ENCODE data around the gene VSIG8.
A peak's percentile ranks its signal among the peaks of the same experiment; 100 is the strongest.

Gene VSIG8

GRCh38 chr1:159859767-159860322, 2.6 kb downstream of the VSIG8 start:
- no peak for DNase-seq (ENCODE audit: extremely low read depth in 1 of 2, low read depth in 1 of 2)

- DNase-seq (ENCODE audit: extremely low read depth in 1 of 2, low read depth in 1 of 2) = no peak
These were observed 4.6 kb downstream of the VSIG8 start for GRCh38 chr1:159857889-159858288.

- no peak for DNase-seq (ENCODE audit: extremely low read depth in 1 of 2, low read depth in 1 of 2)
These were observed 5.9 kb downstream of the VSIG8 start for GRCh38 chr1:159856576-159856975.

GRCh38 chr1:159855709-159856108, 6.7 kb downstream of the VSIG8 start:
- DNase-seq (ENCODE audit: extremely low read depth in 1 of 2, low read depth in 1 of 2) = no peak

DNA sequence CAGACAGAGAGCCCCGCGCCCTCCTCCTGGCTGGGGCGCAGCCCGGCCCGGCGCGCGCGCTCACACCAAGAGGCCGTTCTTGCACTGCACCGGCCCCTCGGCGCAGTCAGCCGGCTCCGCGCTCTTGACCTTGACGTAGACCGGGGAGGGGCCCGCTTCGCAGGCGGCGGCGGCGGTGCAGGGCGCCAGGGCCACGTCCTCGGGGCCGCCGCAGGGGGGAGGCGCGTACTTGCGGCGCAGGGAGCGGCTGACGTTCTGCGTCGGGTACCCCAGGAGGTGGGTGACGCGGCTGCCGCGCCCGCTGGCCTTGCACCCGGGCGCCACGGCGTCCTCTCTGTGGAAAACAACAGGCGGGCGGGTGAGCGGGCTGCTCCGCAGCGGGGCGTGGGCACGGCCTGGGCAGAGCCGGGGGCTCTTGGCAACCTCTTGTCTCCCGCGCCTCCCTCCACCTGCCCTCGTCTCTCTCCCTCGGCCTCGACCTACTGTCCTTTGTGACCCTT, 7.7 kb downstream of the VSIG8 start:
- peak; percentile 65 to 73 for DNase-seq (ENCODE audit: extremely low read depth in 1 of 2, low read depth in 1 of 2)

DNA sequence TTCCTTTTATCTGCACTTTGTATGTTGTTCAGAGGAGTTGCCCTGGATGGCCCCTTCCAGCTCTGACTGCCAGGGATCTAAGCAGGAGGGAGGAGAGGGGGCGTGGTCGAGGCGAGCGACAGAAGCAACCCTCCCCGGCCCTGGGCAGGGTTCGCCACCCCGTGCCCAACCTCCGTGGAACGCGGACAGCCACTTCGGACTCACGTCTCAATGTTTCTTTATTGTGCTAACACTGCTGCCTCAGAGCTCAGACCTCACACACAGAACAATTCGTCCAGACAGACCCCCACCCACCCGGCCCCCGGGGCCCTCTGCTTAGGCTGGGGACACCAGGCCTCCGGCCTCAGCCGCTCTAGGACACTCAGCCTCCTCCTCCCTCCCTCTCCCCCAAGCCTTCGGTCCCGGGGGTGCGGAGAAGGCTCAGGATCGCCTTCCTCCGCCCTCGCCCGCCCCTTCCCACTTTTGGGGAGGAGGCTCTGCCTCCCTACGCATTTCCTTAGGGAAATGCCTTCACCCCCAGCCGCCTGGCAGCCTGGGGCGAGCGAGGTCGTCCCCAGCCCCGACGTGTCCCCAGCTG, 8.3 kb downstream of the VSIG8 start:
- no peak for DNase-seq (ENCODE audit: extremely low read depth in 1 of 2, low read depth in 1 of 2)

DNA sequence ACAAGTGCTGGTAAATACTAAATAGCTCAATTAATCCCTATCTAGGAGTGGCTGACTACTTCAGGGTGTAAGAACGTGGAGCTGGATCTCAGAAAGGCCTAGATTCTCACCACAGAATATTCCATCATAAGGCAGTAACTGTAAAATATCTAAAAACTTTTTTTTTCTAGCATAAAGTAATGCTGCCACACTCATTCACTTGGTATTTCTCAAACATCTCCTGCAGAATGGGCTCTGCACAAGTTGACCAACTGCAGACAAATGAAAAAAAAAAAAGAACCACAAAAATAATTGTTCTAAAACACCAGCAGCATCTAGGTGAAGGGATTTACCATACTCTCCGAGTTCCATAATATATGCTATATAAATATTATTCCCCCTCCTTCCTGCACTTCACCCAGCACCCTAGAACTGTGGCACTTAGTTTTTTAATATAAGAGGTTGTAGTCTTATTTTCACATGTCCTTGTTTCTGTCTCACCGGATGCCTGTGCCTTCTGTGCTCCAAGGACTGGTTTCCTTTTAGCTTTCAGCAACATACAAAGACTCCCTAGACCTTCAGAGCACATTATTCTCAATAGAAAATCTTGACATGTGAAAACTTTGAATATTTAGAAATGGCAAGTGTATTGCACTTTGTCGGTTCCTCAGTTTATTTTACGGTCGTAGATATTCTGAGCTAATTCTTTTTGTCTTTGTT, 8.9 kb downstream of the VSIG8 start:
- no peak for DNase-seq (ENCODE audit: extremely low read depth in 1 of 2, low read depth in 1 of 2)

DNA sequence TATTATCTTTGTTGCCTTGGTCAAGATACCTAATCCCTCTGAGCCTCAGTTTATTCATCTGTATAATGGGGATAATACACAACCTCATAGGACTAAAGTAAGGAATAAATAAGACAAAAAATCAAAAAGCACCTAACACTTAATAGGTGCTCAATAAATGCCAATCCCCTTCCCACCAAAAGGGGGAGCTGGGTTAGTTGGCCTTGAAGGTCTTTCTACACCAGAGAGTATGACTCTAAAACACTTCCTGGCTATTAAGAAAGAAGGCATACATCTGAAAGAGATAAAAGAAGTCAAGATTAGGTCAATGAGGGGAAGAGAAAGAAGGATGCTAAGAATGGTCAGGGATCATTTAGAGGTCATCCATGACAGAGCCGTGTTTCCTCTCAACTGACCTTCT, 11.1 kb downstream of the VSIG8 start:
- DNase-seq (ENCODE audit: extremely low read depth in 1 of 2, low read depth in 1 of 2) = no peak

GRCh38 chr1:159849626-159850366, 12.7 kb downstream of the VSIG8 start:
- no peak for DNase-seq (ENCODE audit: extremely low read depth in 1 of 2, low read depth in 1 of 2)

GRCh38 chr1:159848326-159848725, 14.1 kb downstream of the VSIG8 start:
- no peak for DNase-seq (ENCODE audit: extremely low read depth in 1 of 2, low read depth in 1 of 2)

GRCh38 chr1:159847231-159847630, 15.2 kb downstream of the VSIG8 start:
- DNase-seq (ENCODE audit: extremely low read depth in 1 of 2, low read depth in 1 of 2) = no peak

DNA sequence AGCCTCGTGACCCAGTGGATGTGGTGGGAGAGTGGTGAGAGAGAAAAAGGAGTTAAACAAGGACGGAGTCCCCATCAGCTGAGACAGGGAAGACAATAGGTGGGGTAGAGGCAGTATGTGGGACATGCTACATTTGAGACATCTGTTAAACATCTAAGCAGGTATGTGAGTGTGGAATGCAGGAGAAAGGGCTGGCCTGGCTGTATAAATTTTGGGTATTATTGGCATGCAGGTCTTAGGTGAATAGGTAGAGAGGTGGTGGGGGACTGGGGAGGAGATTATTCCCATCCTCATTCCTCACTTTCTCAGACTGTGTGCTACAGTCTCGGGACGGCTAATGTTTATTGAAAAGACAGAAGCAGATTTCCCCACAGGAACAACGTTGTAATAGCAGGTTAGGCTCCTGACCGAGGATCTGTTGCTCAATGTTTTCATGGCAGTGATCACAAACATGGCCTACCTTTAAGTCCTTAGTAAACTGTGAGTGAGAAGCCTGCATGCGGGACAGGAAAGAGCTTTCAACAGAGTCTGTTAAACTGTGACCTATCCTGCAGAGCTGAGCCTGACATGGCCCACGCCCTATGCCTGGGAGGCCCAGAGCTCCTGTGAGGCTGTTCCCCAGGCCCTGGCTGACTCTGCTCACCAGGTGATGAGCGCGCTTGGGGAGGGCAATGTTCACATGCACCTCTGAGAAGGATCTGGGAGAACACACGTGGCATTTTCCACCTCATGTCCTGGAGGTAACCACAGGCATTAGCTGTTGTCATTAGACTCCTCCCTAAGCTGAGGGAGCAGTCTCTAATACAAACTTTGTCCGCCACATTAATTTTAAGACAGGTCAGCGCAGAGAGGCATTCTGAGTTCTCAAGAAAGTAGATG, 16.5 kb downstream of the VSIG8 start:
- no peak for DNase-seq (ENCODE audit: extremely low read depth in 1 of 2, low read depth in 1 of 2)

DNA sequence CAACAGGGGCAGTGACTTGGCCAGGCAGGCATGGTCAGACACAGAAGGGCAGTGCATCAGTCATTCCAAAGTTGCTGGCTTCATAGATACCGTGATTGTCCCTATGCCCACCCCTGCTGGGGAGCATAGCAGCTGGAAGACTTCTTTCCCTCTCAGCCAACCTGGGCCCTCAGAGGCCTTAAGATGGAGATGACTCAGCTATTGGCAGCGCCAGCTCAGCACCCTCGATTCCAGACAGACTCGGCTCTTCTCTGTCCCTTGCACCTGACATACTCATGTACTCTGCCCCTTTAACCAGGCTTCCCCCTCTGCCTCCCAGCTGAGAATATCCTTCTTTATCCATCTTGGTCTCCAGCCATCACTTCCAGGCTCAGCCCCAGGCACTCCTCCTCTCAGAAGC, 19.0 kb downstream of the VSIG8 start:
- DNase-seq (ENCODE audit: extremely low read depth in 1 of 2, low read depth in 1 of 2) = no peak

- no peak for DNase-seq (ENCODE audit: extremely low read depth in 1 of 2, low read depth in 1 of 2)
These were observed 20.7 kb downstream of the VSIG8 start for GRCh38 chr1:159841749-159842148.

DNA sequence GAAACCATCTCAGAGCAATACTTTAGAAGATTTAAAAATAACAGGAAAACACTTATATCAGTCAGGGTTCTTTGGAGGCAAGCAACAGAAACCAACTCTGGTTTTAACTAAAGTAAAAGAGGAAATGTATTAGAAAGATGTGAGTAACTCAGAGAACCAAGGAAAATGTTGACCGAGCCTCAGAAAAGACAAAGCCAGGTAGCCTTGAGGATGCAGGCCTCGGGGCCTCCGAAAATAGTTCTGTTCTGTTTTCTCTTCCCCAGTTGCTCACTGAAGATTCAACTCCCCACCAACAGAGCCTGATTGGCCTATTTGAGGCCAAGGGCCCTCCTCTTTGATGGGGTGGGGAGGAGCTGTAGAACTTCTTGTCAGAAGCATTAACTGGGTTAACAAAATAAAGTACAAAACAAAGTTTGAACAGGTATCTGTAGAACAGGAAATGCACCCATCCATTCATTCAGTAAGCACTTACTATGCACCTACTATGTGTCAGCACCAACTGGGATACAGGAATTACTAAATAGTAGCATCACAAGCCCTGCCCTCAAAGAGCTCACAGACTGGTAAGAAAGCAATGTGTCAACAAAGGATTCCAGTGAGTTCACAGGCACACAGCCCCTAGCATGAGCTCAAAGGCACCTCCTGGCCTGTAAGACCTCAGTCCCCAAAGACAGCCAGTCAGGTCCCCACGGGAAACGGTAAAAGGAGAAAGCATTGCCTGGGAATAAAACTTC, 23.2 kb downstream of the VSIG8 start:
- no peak for DNase-seq (ENCODE audit: extremely low read depth in 1 of 2, low read depth in 1 of 2)

DNA sequence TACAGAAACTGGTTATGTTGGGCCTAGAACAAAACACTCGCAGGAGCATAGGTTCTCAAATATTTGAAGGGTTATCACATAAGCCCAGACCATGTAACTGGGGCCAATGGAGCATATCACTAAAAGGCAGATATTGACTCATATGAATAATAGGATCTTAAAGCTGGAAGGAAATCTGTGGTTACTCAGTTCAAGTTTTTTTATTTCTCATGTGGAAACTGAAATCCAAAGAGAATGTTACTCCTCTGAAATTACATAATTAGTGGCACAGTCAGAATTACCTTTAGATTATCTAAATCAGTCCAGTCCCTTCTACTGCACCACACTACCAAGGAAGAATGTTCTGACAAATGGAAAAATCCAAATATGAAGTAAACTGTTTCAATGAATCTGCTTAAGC, 23.7 kb downstream of the VSIG8 start:
- no peak for DNase-seq (ENCODE audit: extremely low read depth in 1 of 2, low read depth in 1 of 2)

DNA sequence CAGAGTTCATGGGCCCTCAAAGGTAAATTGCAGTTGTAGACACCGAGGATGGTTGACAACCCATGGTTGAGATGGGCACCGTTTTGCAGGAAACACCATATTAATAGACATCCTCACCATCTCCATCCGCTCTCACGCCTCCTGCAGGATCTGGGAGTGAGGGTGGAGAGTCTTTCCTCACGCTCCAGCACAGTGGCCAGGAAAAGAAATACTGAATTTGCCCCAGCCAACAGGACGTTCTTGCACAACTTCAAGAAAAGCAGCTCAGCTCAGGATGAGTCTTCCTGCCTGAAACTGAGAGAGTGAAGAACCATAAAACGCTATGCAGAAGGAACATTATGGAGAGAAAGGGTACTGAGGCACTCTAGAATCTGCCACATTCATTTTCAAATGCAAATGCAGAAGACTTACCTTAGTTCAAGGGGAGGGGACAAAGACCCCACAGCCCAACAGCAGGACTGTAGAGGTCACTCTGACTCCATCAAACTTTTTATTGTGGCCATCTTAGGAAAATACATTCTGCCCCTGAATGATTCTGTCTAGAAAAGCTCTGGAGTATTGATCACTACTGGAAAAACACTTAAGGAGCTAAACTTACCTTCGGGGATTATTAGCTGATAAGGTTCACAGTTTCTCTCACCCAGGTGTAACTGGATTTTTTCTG, 26.5 kb downstream of the VSIG8 start:
- no peak for DNase-seq (ENCODE audit: extremely low read depth in 1 of 2, low read depth in 1 of 2)

DNA sequence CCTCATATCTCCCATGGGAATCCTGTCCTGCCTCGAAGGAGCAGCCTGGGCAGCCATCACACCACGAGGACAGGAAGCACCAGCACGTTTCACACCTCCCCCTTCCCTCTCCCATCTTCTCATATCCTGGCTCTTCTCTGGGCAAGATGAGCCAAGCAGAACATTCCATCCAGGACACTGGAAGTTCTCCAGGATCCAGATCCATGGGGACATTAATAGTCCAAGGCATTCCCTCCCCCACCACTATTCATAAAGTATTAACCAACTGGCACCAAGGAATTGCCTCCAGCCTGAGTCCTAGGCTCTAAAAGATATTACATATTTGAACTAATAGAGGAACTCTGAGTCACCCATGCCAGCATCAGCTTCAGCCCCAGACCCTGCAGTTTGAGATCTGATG, 27.1 kb downstream of the VSIG8 start:
- DNase-seq (ENCODE audit: extremely low read depth in 1 of 2, low read depth in 1 of 2) = no peak

- no peak for DNase-seq (ENCODE audit: extremely low read depth in 1 of 2, low read depth in 1 of 2)
These were observed 30.1 kb downstream of the VSIG8 start for GRCh38 chr1:159832309-159832708.
